Lower leg skin (tissue), 3 donors: ENCODE data around the gene CELF2.

ENCODE experiments used
- POLR2A ChIP-seq, 2 donors: fragments of 450-650 bp; IDR thresholded peaks; one replicate each; pipeline ENCODE4 v1.6.1; 2016 to 2017; ENCODE audit warnings: antibody characterized with exemption in 2 of 2, mild to moderate bottlenecking in 1 of 2, moderate library complexity in 1 of 2
- TF ChIP-seq, protein P1 (sequence below), 3 donors: fragments of 450-650 bp; IDR thresholded peaks; one replicate each; pipeline ENCODE4 v1.5.1; 2016; ENCODE audit warnings: antibody characterized with exemption in 3 of 3, mild to moderate bottlenecking in 3 of 3, moderate library complexity in 2 of 3

DNA sequence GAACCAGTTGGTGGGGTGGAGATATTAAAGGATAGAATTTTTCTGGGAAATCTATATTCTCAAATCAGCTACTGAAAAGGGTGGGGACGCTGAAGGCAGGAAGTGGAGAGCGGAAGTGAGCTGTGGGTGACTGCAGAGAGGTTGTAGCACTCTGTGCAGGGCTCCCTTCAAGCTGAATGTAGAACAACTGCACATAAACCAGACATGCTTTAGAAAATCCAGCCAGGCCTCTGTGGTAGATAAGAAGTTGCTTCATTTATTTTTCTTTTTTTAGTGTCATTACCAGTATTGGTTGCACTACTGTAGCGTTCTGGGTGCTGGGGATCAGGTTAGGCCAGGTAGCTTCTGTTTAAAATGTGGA is 127.8 kb downstream of the CELF2 start:
- TF ChIP-seq, protein P1, sequence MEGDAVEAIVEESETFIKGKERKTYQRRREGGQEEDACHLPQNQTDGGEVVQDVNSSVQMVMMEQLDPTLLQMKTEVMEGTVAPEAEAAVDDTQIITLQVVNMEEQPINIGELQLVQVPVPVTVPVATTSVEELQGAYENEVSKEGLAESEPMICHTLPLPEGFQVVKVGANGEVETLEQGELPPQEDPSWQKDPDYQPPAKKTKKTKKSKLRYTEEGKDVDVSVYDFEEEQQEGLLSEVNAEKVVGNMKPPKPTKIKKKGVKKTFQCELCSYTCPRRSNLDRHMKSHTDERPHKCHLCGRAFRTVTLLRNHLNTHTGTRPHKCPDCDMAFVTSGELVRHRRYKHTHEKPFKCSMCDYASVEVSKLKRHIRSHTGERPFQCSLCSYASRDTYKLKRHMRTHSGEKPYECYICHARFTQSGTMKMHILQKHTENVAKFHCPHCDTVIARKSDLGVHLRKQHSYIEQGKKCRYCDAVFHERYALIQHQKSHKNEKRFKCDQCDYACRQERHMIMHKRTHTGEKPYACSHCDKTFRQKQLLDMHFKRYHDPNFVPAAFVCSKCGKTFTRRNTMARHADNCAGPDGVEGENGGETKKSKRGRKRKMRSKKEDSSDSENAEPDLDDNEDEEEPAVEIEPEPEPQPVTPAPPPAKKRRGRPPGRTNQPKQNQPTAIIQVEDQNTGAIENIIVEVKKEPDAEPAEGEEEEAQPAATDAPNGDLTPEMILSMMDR (IDR thresholded peaks at IDR 0.05) = no peak
- no peak for TF ChIP-seq POLR2A (IDR thresholded peaks at IDR 0.05)
